Lung (tissue), 12 donors: ENCODE results near the gene CKM. TPM values are rescaled to one million over a fixed set of nuclear protein-coding genes. Genes with fewer than 3 reads are reported as not detected.

Experiments used
- ATAC-seq: fragments of 200-7000 bp; cut with Tn5 transposase; one replicate; pipeline ENCODE4 v1.9.1; 2020; ENCODE audit warnings: moderate number of reproducible peaks; ENCODE audit not compliant: insufficient read depth, low FRiP score
- DNase-seq, 3 donors: peaks; one replicate each; pipeline ENCODE4 v3.0.0-alpha.2; 2013 to 2017
- H3K27ac ChIP-seq, 2 donors: one replicate each; pipeline ENCODE4 v1.5.1; 2013; ENCODE audit warnings: mild to moderate bottlenecking in 2 of 2, moderate library complexity in 2 of 2, control low read depth in 1 of 2, inconsistent platforms in 1 of 2, low read depth in 1 of 2, low read length in 1 of 2
- H3K27me3 ChIP-seq, 3 donors: one replicate each; pipeline ENCODE4 v1.5.1; 2013; ENCODE audit warnings: low read length in 2 of 3; ENCODE audit not compliant: control insufficient read depth in 3 of 3, insufficient read depth in 3 of 3
- H3K36me3 ChIP-seq, 4 donors: one replicate each; pipeline ENCODE4 v1.5.1; 2013; ENCODE audit warnings: low read length in 4 of 4, mild to moderate bottlenecking in 1 of 4, moderate library complexity in 1 of 4; ENCODE audit not compliant: control insufficient read depth in 4 of 4, insufficient read depth in 4 of 4
- H3K4me1 ChIP-seq, 5 donors: one replicate each; pipeline ENCODE4 v1.5.1; 2013; ENCODE audit warnings: low read length in 5 of 5, mild to moderate bottlenecking in 2 of 5, moderate library complexity in 1 of 5; ENCODE audit not compliant: control insufficient read depth in 5 of 5, insufficient read depth in 5 of 5
- H3K4me3 ChIP-seq: one replicate; pipeline ENCODE4 v1.5.1; 2013; ENCODE audit warnings: mild to moderate bottlenecking, control low read depth, moderate library complexity
- H3K9ac ChIP-seq, 2 donors: one replicate each; pipeline ENCODE4 v1.5.1; 2013; ENCODE audit warnings: low read length in 2 of 2, control low read depth in 1 of 2; ENCODE audit not compliant: insufficient read depth in 1 of 2
- H3K9me3 ChIP-seq, 4 donors: one replicate each; pipeline ENCODE4 v1.5.1; 2013; ENCODE audit warnings: low read length in 3 of 4, mild to moderate bottlenecking in 1 of 4, moderate library complexity in 1 of 4; ENCODE audit not compliant: control insufficient read depth in 4 of 4, insufficient read depth in 3 of 4
- CTCF ChIP-seq: IDR thresholded peaks from 2 replicates; pipeline ENCODE4 v1.5.1; 2012; ENCODE audit warnings: mild to moderate bottlenecking; ENCODE audit errors: control extremely low read depth, extremely low read depth
- WGBS, 2 donors: extraction: QIAGEN DNeasy Blood & Tissue Kit; methylation state at CpG; one replicate each; pipeline ENCODE4 v1.1.7; 2013; 5-methylcytosine and 5-hydroxymethylcytosine counted together
- polyA plus RNA-seq, 2 donors: library from polyadenylated mRNA; stranded (reverse); fragments of 200-250 nt; gene quantifications; one replicate each; pipeline ENCODE4 v1.2.1, GENCODE V29; 2013
- total RNA-seq, 2 donors: library from RNA; depleted of rRNA in 1 of 2; stranded (reverse); fragments of >200 nt in 1 of 2; gene quantifications; one replicate each; pipeline ENCODE4 v1.2.1, GENCODE V29; 2014 to 2021
- donor health status: control.
- donor health status: control.
- donor health status: Bipolar disorder and iron deficiency.
- donor health status: healthy.
- donor health status: DM: yes; HTN: yes; CAD: no.

The CKM gene
- total and polyA plus RNA-seq, 4 donors, result 0.06 to 1.4 (median 0.97) TPM; not detected in 1

- no peaks in the 10 kb centered on the region for H3K27me3 ChIP-seq
Observed at GRCh38 chr19:45331411-45331810, 8.7 kb upstream of the CKM start.

DNA sequence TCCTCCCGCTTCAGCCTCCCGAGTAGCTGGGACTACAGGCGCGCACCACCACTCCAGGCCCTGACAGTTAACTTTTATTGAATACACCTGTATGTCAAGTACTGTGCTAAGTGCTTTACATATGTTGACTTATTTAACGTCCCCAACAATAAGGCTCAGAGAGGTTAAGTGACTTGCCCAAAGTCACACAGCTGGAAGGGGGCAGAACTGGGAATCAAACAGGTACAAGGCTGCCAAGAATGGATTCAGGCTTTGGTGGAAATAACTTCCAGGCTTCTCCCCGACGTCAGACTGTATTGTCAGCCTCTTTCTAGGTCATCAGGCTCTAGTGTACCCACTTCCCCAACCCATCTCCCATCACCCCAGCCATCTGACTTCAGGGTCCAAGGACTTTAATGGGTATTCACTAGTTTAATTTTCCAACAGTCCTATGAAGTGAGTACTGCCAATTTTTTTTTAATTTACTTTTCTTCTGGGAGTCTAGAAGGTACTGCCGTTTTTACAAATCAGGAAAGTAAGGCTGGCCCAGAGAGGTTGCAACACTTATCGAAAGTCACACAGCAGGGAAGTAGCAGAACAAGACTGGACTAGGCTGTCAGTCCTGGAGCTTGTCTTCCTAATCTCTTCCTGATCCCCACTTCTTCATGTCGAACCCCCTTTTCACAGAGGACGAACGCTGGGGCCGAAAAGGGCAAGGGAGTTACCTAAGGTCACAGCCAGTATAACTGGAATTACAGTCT, 4.9 kb upstream of the CKM start:
- peaks cover 0 to 12% (median 0%) of the 10 kb centered on the region in 5 donors for H3K4me1 ChIP-seq
- peaks cover 0 to 5% (median 0%) of the 10 kb centered on the region in 3 donors for H3K27me3 ChIP-seq
- no peaks in the 10 kb centered on the region for H3K9me3 ChIP-seq
- H3K27ac ChIP-seq, result no peak overlapping the region
- ATAC-seq, result no peak
- H3K9ac ChIP-seq, result no peak overlapping the region
- whole genome bisulfite sequencing, 2 donors, result 79 to 80% methylated on average over 13 of the region's 13 CpGs
- H3K4me3 ChIP-seq, result no peak overlapping the region
- DNase-seq, result no peak
- TF ChIP-seq CTCF, result no peak
- no peaks in the 10 kb centered on the region for H3K36me3 ChIP-seq

More at GRCh38 chr19:45331411-45331810, 8.7 kb upstream of the CKM start:
- peaks cover 0 to under 1% (median 0%) of the 10 kb centered on the region in 5 donors for H3K4me1 ChIP-seq
- no peak overlapping the region for H3K9ac ChIP-seq
- no peak for TF ChIP-seq CTCF
- DNase-seq, result no peak
- no peaks in the 10 kb centered on the region for H3K9me3 ChIP-seq
- no peak overlapping the region for H3K4me3 ChIP-seq
- ATAC-seq, result no peak
- no peak overlapping the region for H3K27ac ChIP-seq
- WGBS, 2 donors, result 86 to 88% methylated on average over 7 of the region's 7 CpGs
- H3K36me3 ChIP-seq, result no peaks in the 10 kb centered on the region

GRCh38 chr19:45324349-45324907, 1.8 kb upstream of the CKM start:
- Histone ChIP-seq H3K27ac (peak overlapping the region in 1 of 2 donors; percentile 95), H3K9me3 (no peaks in the 10 kb centered on the region), H3K9ac (no peak overlapping the region), H3K4me3 (no peak overlapping the region), H3K4me1 (peaks cover 0 to 12% (median 0%) of the 10 kb centered on the region in 5 donors), H3K27me3 (peaks cover 0 to 5% (median 0%) of the 10 kb centered on the region in 3 donors), H3K36me3 (no peaks in the 10 kb centered on the region)
- DNase-seq, result no peak
- 70 to 72% methylated on average over 11 of the region's 11 CpGs for WGBS, 2 donors
- no peak for TF ChIP-seq CTCF
- ATAC-seq, result no peak
